H9 (cell line): ENCODE results near the gene P2RX2. TPM values are rescaled to one million over a fixed set of nuclear protein-coding genes. Genes with fewer than 3 reads are reported as not detected.

Experiments
- DNase-seq: peaks from one replicate; pipeline ENCODE4 v3.0.0-alpha.2; 2017
- H2AFZ ChIP-seq: one replicate; pipeline ENCODE4 v1.6.1; 2013; ENCODE audit warnings: mild to moderate bottlenecking, low read length, control low read depth, moderate library complexity
- H2AK5ac ChIP-seq: 2 replicates; pipeline ENCODE4 v1.6.1; 2013; ENCODE audit warnings: low read length, control low read depth, mixed read lengths; ENCODE audit not compliant: insufficient read length
- H2BK120ac ChIP-seq: one replicate; pipeline ENCODE4 v1.6.1; 2013; ENCODE audit warnings: low read depth, mild to moderate bottlenecking, low read length, control low read depth, inconsistent platforms; ENCODE audit not compliant: poor library complexity, severe bottlenecking
- H2BK12ac ChIP-seq: 2 replicates; pipeline ENCODE4 v1.6.1; 2013; ENCODE audit warnings: low read length, control low read depth, mixed read lengths, low read depth; ENCODE audit not compliant: insufficient read length
- H2BK15ac ChIP-seq: 2 replicates; pipeline ENCODE4 v1.6.1; 2013; ENCODE audit warnings: low read depth, low read length, control low read depth
- H2BK20ac ChIP-seq: one replicate; pipeline ENCODE4 v1.6.1; 2013; ENCODE audit warnings: low read depth, mild to moderate bottlenecking, low read length, control low read depth, inconsistent platforms; ENCODE audit not compliant: poor library complexity, severe bottlenecking
- H2BK5ac ChIP-seq: 2 replicates; pipeline ENCODE4 v1.6.1; 2013; ENCODE audit warnings: low read length, control low read depth, mixed read lengths; ENCODE audit not compliant: insufficient read length
- H3K14ac ChIP-seq: 2 replicates; pipeline ENCODE4 v1.6.1; 2013; ENCODE audit warnings: low read length, control low read depth; ENCODE audit not compliant: insufficient read depth
- H3K18ac ChIP-seq: 2 replicates; pipeline ENCODE4 v1.6.1; 2013; ENCODE audit warnings: low read depth, mild to moderate bottlenecking, mixed read lengths, low read length, control low read depth; ENCODE audit not compliant: insufficient read length
- H3K23ac ChIP-seq: 2 replicates; pipeline ENCODE4 v1.6.1; 2013; ENCODE audit warnings: low read length, control low read depth, mixed read lengths, low read depth; ENCODE audit not compliant: insufficient read length
- H3K23me2 ChIP-seq: 2 replicates; pipeline ENCODE4 v1.6.1; 2013; ENCODE audit warnings: low read depth, mild to moderate bottlenecking, mixed read lengths, low read length, control low read depth; ENCODE audit not compliant: insufficient read length, poor library complexity, severe bottlenecking
- H3K27ac ChIP-seq: 2 replicates; pipeline ENCODE4 v1.5.1; 2013; ENCODE audit warnings: low read length, control low read depth, mixed read lengths, low read depth; ENCODE audit not compliant: insufficient read length
- H3K27me3 ChIP-seq: 2 replicates; pipeline ENCODE4 v1.6.1; 2013; ENCODE audit warnings: low read length, control low read depth, inconsistent platforms; ENCODE audit not compliant: insufficient read depth
- H3K4ac ChIP-seq: 2 replicates; pipeline ENCODE4 v1.6.1; 2013; ENCODE audit warnings: low read depth, mild to moderate bottlenecking, control low read depth, inconsistent platforms, low read length, moderate library complexity
- H3K4me1 ChIP-seq: 2 replicates; pipeline ENCODE4 v1.6.1; 2013; ENCODE audit warnings: low read length, control low read depth, inconsistent platforms; ENCODE audit not compliant: insufficient read depth
- H3K4me2 ChIP-seq: 2 replicates; pipeline ENCODE4 v1.6.1; 2013; ENCODE audit warnings: low read length, control low read depth, mixed read lengths; ENCODE audit not compliant: insufficient read length, insufficient read depth
- H3K56ac ChIP-seq: 2 replicates; pipeline ENCODE4 v1.6.1; 2013; ENCODE audit warnings: low read depth, mild to moderate bottlenecking, mixed read lengths, low read length, control low read depth; ENCODE audit not compliant: insufficient read length
- H3K79me1 ChIP-seq: 2 replicates; pipeline ENCODE4 v1.6.1; 2013; ENCODE audit warnings: low read depth, mild to moderate bottlenecking, moderate library complexity, low read length, control low read depth, inconsistent platforms; ENCODE audit not compliant: insufficient read depth, poor library complexity, severe bottlenecking
- H3K79me2 ChIP-seq: 2 replicates; pipeline ENCODE4 v1.6.1; 2013; ENCODE audit warnings: low read length, control low read depth, inconsistent platforms; ENCODE audit not compliant: insufficient read depth
- H3K9ac ChIP-seq: 2 replicates; pipeline ENCODE4 v1.6.1; 2013; ENCODE audit warnings: low read length, control low read depth, mixed read lengths; ENCODE audit not compliant: insufficient read length; ENCODE audit errors: extremely low read depth
- H3K9me3 ChIP-seq: one replicate; pipeline ENCODE4 v1.6.1; 2013; ENCODE audit warnings: low read depth, low read length, inconsistent platforms; ENCODE audit not compliant: control insufficient read depth
- H3T11ph ChIP-seq: one replicate; pipeline ENCODE4 v1.6.1; 2013; ENCODE audit warnings: mild to moderate bottlenecking, low read length, control low read depth, inconsistent platforms
- H4K20me1 ChIP-seq: one replicate; pipeline ENCODE4 v1.6.1; 2013; ENCODE audit not compliant: control insufficient read depth, insufficient read length, insufficient read depth
- H4K5ac ChIP-seq: 2 replicates; pipeline ENCODE4 v1.6.1; 2013; ENCODE audit warnings: low read depth, mild to moderate bottlenecking, mixed read lengths, low read length, control low read depth; ENCODE audit not compliant: insufficient read length
- H4K8ac ChIP-seq: replicated peaks from 2 replicates; pipeline ENCODE4 v1.6.1; 2013; ENCODE audit warnings: low read length, control low read depth, mixed read lengths, low read depth; ENCODE audit not compliant: insufficient read length
- H4K91ac ChIP-seq: 2 replicates; pipeline ENCODE4 v1.6.1; 2013; ENCODE audit warnings: low read depth, mild to moderate bottlenecking, moderate library complexity, mixed read lengths, low read length, control low read depth; ENCODE audit not compliant: insufficient read length
- H3K27ac Mint-ChIP-seq, 3 experiments: 2 replicates in 2 of 3; 3 replicates in 1 of 3; pipeline ENCODE4 v1.8.0; 2020 to 2021; ENCODE audit warnings: mixed read lengths in 3 of 3, mild to moderate bottlenecking in 1 of 3, moderate library complexity in 1 of 3
- H3K27me3 Mint-ChIP-seq: 2 replicates; pipeline ENCODE4 v1.8.0; 2021; ENCODE audit warnings: low read depth, mild to moderate bottlenecking, moderate library complexity, mixed read lengths
- H3K36me3 Mint-ChIP-seq, 3 experiments: 2 replicates in 2 of 3; 3 replicates in 1 of 3; pipeline ENCODE4 v1.8.0; 2020 to 2021; ENCODE audit warnings: low read depth in 3 of 3, mixed read lengths in 3 of 3; ENCODE audit not compliant: insufficient read depth in 1 of 3
- H3K4me1 Mint-ChIP-seq, 2 experiments: 2 replicates each; pipeline ENCODE4 v1.8.0; 2020; ENCODE audit warnings: mixed read lengths in 2 of 2
- H3K4me3 Mint-ChIP-seq, 2 experiments: 2 replicates in 1 of 2; 3 replicates in 1 of 2; pipeline ENCODE4 v1.8.0; 2020 to 2021; ENCODE audit warnings: mild to moderate bottlenecking in 2 of 2, mixed read lengths in 2 of 2, moderate library complexity in 1 of 2
- H3K9me3 Mint-ChIP-seq, 2 experiments: 2 replicates in 1 of 2; 3 replicates in 1 of 2; pipeline ENCODE4 v1.8.0; 2020; ENCODE audit warnings: mild to moderate bottlenecking in 2 of 2, mixed read lengths in 2 of 2, moderate library complexity in 1 of 2
- WGBS: extraction: QIAGEN DNeasy Blood & Tissue Kit; methylation state at CpG from one replicate; pipeline ENCODE4 v1.1.7; 2013; ENCODE audit warnings: missing lambda C conversion rate, low lambda C conversion rate, mixed read lengths; ENCODE audit not compliant: insufficient read length; ENCODE audit errors: extremely low coverage; 5-methylcytosine and 5-hydroxymethylcytosine counted together
- total RNA-seq: library from RNA; stranded (reverse); gene quantifications from 2 replicates; pipeline ENCODE4 v1.2.1, GENCODE V29; 2021
- TF ChIP-seq, protein P1 (sequence below): fragments of 200-600 bp; sonication (generic); conservative IDR thresholded peaks from 3 replicates; pipeline ENCODE4 v1.8.0; 2021; ENCODE audit warnings: antibody characterized with exemption, mild to moderate bottlenecking

P2RX2 gene
- total RNA-seq, 1 experiment from 2014 or later: 1.8 TPM

- peak overlapping the region in 1 of 2 experiments; percentile 57; a peak in 3 of 5 replicates for H3K4me3 Mint-ChIP-seq
- H3K36me3 Mint-ChIP-seq: no peaks in the 10 kb centered on the region
- no peak for DNase-seq
- no peaks in the 10 kb centered on the region for H4K20me1 ChIP-seq
- H3K56ac ChIP-seq: no peak overlapping the region
- no CpG with 5 or more reads among the region's 29 CpGs for WGBS
- H3K23me2 ChIP-seq: peaks cover 4% of the 10 kb centered on the region
- H2BK20ac ChIP-seq: no peak overlapping the region
- H2BK12ac ChIP-seq: no peak overlapping the region
- H3K9me3 Mint-ChIP-seq: peaks cover 0 to under 1% of the 10 kb centered on the region in 2 experiments; a peak in 3 of 5 replicates
- H3K79me2 ChIP-seq: no peaks in the 10 kb centered on the region
- H3K9ac ChIP-seq: no peak overlapping the region
- no peak overlapping the region for H3K23ac ChIP-seq
- H3K79me1 ChIP-seq: no peaks in the 10 kb centered on the region
- H3T11ph ChIP-seq: no peak overlapping the region
- H4K8ac ChIP-seq: no peak overlapping the region
- TF ChIP-seq, protein P1, sequence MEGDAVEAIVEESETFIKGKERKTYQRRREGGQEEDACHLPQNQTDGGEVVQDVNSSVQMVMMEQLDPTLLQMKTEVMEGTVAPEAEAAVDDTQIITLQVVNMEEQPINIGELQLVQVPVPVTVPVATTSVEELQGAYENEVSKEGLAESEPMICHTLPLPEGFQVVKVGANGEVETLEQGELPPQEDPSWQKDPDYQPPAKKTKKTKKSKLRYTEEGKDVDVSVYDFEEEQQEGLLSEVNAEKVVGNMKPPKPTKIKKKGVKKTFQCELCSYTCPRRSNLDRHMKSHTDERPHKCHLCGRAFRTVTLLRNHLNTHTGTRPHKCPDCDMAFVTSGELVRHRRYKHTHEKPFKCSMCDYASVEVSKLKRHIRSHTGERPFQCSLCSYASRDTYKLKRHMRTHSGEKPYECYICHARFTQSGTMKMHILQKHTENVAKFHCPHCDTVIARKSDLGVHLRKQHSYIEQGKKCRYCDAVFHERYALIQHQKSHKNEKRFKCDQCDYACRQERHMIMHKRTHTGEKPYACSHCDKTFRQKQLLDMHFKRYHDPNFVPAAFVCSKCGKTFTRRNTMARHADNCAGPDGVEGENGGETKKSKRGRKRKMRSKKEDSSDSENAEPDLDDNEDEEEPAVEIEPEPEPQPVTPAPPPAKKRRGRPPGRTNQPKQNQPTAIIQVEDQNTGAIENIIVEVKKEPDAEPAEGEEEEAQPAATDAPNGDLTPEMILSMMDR: no peak
- no peak overlapping the region for H3K18ac ChIP-seq
- H3K4me1 Mint-ChIP-seq: peaks cover 13 to 20% of the 10 kb centered on the region in 2 experiments
- no peak overlapping the region for H3K4ac ChIP-seq
- H3K27ac ChIP-seq: no peak overlapping the region
- H2BK5ac ChIP-seq: no peak overlapping the region
- no peak overlapping the region for H4K91ac ChIP-seq
- H3K27ac Mint-ChIP-seq: no peak overlapping the region
- peaks cover 16% of the 10 kb centered on the region for H3K27me3 ChIP-seq
- H2AFZ ChIP-seq: no peak overlapping the region
- no peak overlapping the region for H3K4me2 ChIP-seq
- H3K27me3 Mint-ChIP-seq: peaks cover 87% of the 10 kb centered on the region
- no peak overlapping the region for H3K14ac ChIP-seq
- no peak overlapping the region for H4K5ac ChIP-seq
- no peaks in the 10 kb centered on the region for H3K4me1 ChIP-seq
- H3K9me3 ChIP-seq: no peaks in the 10 kb centered on the region
- no peak overlapping the region for H2BK15ac ChIP-seq
- no peak overlapping the region for H2AK5ac ChIP-seq
- H2BK120ac ChIP-seq: no peak overlapping the region
Observed at GRCh38 chr12:132602572-132603239, 15.9 kb upstream of the P2RX2 start.
